ENCODE measurements around the gene SLC22A6.
A peak's percentile ranks its signal among the peaks of the same experiment; 100 is the strongest.

Gene SLC22A6

DNA sequence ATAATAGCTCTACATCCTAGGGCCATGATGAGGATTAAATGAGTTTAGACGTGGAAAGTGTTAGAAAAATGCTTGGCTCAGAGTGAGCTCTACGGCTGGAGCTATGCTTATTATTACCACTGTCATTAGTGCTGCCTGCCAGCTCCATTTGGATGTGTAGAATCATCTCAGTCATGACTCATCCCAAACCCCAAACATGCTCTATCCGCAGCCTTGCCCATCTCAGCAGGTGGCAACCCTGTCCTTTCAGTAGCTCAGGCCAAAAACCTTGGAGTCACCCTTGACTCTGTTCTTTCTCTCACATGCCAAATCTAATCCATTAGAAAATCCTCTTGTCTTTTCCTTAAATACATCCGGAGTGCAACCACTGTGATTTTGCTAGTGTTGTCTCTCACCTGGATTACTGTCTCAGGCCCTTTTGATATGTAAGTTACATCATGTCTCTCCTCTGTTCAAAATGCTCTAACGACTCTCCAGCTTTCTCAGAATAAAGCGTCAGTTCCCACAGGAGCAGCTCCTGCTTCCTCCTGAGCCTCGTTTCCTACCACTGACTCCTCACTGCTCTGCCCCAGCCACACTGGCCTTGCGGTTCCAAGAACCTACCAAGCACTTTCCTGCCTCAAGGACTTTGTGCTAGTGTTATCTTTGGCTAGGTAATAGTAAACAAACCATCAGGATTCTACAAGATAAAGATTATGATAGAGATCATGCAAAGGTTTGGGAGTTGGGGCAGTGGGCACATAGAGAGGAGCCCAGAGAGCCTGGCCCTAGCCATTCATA, 53.1 kb downstream of the SLC22A6 start:
- peak; percentile 28 for DNase-seq

- DNase-seq: no peak
These were observed 54.1 kb downstream of the SLC22A6 start for GRCh38 chr11:62930666-62931065.

DNA sequence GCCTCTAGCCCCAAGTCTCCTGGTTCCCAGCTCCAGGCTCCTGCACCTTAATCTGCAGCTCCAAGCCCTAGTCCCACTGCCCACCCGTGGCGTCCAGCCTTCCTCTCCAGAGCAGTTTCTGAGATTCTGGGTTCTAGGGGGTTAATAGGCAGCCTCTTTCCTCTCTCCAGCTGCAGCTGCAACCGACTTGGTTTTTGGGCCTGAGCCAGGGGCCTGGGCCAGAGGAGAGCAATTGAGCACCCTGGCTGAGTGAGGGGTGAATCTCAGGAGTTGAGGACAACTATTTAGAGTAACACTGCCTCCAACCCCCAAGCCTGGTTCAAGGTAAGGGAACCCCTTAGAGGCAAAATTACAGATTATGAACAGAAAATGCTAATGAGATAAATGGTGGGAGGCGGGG, 54.6 kb downstream of the SLC22A6 start:
- DNase-seq: no peak

DNA sequence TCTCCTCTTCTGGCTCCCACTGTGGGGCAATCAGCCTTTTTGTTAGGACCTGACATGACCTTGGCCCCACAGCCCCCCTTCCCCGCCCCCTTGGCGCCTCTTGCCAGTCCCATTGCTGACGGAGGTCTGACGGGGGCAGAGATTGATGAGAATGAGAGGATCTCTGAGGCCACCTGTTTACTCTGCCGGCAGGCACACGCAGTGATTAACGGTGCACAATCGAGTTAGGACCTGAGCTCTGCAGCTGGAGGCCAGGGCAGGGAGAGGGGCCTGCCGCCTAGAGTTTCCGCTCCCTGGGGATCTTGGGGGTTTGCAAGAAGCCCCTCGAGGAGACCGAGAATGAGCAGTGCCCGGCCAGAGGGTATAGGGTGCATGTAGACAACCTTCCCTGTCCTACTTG, 56.8 kb downstream of the SLC22A6 start:
- DNase-seq: no peak

- DNase-seq: no peak
These were observed 57.9 kb downstream of the SLC22A6 start for GRCh38 chr11:62926680-62927455.
